GM19397 (cell line): ENCODE data around the gene CRIP1.

ENCODE experiments used
- ATAC-seq: cut with Tn5 transposase; IDR thresholded peaks from one replicate; pipeline ENCODE4 v1.9.1; 2021; ENCODE audit warnings: mild to moderate bottlenecking, moderate library complexity; ENCODE audit not compliant: unreplicated experiment

Gene CRIP1

DNA sequence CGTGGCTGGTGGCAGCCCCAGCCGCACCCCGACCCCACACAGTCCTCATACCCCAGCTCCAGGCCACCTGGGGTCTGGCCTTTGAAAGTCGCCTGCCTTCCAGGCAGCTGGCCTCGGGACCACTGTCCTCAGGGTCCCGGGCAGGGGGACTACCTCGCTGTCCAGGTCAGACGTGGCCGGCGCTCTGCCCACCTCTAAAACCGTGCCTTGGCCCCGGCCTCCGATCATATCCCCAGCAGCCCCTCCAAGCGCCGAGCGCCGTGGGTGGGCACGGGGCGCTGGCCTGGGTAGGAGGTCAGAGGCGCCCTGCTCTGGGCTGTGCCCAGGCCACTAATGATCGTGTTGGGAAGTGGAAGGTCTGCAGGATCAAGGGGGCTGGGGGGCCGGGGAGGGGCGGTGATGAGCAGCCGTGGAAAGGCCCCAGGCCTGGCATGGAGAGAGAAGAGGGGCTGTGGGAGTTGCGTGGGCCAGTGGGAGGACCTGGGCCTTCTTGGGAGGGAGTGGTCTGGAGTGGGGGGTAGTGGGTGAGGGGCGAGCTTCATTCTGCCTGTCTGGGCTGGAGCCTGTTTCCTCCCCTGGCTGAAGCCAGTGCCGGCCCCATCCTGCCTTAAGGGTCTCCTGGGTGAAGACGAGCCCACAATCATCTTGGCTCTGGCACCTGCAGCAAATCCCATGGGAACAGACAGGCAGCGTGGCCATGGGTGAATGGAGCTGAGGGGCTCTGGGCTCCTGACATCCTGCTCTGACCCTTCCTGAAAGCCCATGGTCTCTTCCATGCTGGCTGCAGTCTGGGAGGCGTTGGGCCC, 44.6 kb downstream of the CRIP1 start:
- no peak for ATAC-seq

- ATAC-seq = no peak
These were observed 45.4 kb downstream of the CRIP1 start for GRCh38 chr14:105531894-105532623.

GRCh38 chr14:105532735-105533141, 46.1 kb downstream of the CRIP1 start:
- ATAC-seq = no peak

DNA sequence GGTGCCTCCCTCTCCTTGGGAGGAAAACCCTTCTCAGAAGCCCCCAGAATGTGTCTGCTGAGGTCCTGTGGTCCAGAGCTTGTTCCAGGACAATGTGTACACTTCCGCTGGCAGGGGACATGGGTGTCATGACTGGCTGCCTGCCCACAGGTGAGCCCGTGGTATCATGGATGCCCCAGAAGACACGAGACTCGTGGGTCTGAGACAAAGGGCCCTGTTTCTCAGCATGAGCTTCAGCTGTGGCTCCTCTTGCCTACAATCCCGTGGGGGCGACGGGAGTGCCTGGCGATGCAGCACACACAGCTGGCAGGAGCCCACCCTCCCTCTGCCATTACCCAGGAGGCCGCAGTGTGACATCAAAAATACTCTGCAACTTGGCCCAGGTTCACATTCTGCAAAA, 46.7 kb downstream of the CRIP1 start:
- no peak for ATAC-seq

DNA sequence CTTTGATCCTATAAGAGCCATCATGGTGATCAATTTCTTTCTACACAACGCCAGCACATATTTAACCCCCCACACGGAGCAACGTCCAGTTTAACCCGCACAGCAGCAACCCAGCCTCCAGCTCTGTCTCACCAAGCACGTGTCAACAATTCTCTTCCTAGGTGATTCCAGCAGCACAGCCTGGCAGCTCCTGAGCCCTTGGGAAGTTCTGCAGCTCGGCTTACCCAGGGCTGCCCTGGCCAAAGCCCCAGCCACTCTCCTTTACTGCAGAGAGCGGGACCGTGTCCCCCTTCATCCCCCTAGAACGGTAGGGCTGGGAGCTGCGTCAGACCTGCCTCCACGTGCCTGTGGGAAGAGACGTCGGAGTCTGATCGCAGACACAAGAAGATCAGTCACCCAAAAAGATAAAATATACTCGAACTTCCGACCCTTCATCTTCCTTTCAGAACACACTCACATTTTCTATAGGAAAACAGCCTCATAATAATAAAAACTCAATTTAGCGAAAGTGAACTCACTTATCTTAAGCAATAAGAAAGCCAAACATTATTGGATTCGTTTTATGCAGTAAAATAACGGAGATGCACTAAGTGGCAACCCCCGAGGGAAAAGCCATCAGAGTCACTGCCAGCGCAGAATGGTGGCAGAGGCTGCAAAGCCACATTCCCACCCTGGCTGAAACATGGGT, 47.3 kb downstream of the CRIP1 start:
- no peak for ATAC-seq

DNA sequence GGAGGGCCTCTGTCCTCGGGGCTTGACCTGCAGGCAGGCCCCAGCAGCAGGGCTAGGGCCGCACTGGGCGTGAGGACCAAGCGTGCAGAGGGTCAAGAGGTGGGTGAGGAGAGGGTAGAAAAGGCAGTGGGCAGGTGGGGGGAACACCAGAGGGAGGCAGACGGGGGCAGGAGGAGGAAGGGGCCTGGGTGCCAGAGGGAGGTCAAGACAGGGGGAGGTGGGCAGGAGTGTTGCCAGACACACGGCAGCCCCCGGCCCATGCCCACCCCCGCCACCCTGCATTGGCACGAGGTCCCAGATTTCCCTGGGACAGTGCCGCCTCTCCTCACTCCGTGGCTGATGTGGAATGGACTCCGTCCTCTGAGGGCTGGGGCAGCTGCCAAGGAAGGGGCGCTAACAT, 47.9 kb downstream of the CRIP1 start:
- ATAC-seq = no peak

DNA sequence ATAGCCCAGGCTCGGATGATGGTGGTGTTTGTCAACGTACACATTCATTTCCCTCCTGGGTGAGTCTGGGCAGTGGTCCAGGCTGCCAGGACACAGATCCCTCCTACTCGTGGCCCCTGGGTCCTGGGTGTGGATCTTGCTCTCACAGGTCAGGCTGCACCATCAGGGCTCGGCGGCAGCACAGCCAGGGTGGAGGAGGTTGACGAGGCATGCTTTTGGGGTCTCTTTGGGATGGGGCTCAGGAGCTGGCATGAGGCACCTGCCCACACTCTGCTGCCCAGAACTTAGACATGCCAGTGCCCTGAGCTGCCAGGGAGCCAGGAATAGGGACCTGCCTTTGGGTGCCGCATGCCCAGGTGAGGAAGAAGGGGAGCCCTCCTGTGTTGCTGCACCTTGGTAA, 49.4 kb downstream of the CRIP1 start:
- ATAC-seq = no peak

- no peak for ATAC-seq
These were observed 50.2 kb downstream of the CRIP1 start for GRCh38 chr14:105536691-105537579.

DNA sequence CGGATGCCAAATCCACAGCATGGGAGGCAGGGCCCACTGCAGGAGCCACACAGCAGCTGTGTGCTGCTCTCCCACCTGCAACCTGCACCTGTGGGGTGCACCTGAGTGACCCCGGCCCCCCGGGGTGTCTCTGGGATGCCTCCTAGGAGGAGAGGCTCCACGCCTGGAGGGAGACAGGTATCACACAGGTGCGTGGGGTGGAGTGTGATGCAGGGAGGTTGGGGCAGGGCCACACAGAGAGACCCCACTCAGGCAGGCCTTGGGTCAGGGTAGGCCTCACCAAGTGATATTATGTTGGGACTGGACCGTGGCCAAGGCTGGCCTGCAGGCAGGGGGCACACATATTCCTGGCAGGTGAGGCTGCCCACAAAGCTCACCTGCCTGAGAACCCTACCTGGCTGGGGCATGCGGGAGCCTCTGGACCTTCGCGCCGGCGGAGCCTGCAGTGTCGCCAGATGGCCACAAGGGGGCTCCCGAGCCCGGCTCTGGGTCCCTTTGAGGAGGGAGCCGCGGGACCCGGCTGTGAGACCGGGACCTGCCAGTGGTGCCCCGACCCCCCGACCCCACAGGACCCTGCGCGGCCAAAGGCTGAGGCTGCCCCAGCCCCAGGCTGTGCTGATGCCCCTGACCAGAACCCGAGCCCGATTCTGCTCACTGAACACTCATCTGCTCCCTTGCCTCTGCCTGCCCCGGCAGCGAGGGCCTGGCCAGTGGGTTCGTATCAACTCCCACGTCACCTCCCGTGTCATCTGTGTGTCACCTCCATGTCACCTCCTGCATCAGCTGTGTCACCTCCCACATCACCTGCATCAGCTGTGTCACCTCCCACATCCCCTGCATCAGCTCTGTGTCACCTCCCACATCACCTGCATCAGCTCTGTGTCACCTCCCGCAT, 51.1 kb downstream of the CRIP1 start:
- ATAC-seq = no peak
